Right atrium auricular region (tissue), 2 donors: ENCODE measurements around the gene FAM53B. TPM values are rescaled to one million over a fixed set of nuclear protein-coding genes. Genes with fewer than 3 reads are reported as not detected.

Experiments used
- DNase-seq: peaks from one replicate; pipeline ENCODE4 v3.0.0-alpha.2; 2019; ENCODE audit warnings: low spot score
- H3K27ac ChIP-seq, 2 donors: fragments of 200-600 bp; sonication (generic); 1 replicate in 1 of 2; 2 replicates in 1 of 2; pipeline ENCODE4 v1.5.1; 2016 to 2019
- H3K27me3 ChIP-seq, 2 donors: fragments of 200-600 bp; sonication (generic); one replicate each; pipeline versions ENCODE4 v1.5.1 to v1.6.0; 2017 to 2019
- H3K36me3 ChIP-seq: fragments of 200-600 bp; sonication (generic); one replicate; pipeline ENCODE4 v1.5.1; 2016
- H3K4me1 ChIP-seq, 2 donors: fragments of 200-600 bp; sonication (generic); one replicate each; pipeline versions ENCODE4 v1.5.1 to v1.6.0; 2017 to 2019
- H3K4me3 ChIP-seq, 2 donors: fragments of 200-600 bp; sonication (generic); 1 replicate in 1 of 2; 2 replicates in 1 of 2; pipeline ENCODE4 v1.5.1; 2017 to 2019; ENCODE audit warnings: mild to moderate bottlenecking in 1 of 2, moderate library complexity in 1 of 2
- H3K9me3 ChIP-seq, 2 donors: fragments of 200-600 bp; sonication (generic); one replicate each; pipeline ENCODE4 v1.5.1; 2019
- total RNA-seq, 2 donors: library from RNA; depleted of rRNA; stranded (reverse); fragments of >200 nt; gene quantifications; one replicate each; pipeline ENCODE4 v1.1.0, GENCODE V29; 2016
- TF ChIP-seq, protein P1 (sequence below), 2 donors: fragments of 200-600 bp; sonication (generic); IDR thresholded peaks; one replicate each; pipeline ENCODE4 v1.5.1; 2019; ENCODE audit warnings: antibody characterized with exemption in 2 of 2

The FAM53B gene
- total RNA-seq, 2 donors from 2014 or later: 30.3 to 31.1 TPM

DNA sequence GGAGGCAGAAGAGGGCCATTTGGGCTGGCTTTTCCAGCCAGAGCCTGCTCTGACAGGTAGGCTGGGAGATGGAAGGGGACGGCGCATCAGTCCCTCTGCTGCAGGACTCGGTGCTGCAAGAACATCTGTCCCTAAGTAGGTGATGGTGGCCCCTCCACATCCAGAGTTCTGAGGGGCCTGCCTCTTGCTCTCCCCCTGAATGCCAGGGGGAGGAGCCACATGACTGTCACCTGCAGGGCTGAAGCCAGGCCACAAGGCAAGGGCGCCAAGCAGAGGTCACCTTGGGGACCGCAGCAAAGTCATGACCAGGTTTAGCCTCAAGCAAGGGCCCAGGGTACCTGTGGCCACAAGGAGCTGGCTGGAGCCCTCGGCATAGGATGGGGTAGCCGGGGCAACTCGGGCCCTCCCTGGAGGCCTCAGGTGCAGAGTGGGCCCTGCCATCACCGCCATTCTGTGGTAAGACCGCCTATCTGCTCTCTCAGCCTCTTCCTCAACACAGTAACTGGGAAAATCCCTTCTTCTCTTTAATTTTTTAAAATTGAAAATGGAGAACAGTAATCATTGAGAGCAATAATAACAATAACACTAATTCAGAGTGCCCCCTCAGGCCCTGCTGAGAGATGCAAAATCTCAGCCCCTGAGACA is 99.3 kb downstream of the FAM53B start:
- Histone ChIP-seq H3K27me3 (no peaks in the 10 kb centered on the region), H3K4me3 (no peak overlapping the region), H3K36me3 (no peaks in the 10 kb centered on the region), H3K4me1 (peaks cover 2 to 100% of the 10 kb centered on the region in 2 donors), H3K27ac (no peak overlapping the region), H3K9me3 (no peaks in the 10 kb centered on the region)
- no peak for DNase-seq
- TF ChIP-seq, protein P1, sequence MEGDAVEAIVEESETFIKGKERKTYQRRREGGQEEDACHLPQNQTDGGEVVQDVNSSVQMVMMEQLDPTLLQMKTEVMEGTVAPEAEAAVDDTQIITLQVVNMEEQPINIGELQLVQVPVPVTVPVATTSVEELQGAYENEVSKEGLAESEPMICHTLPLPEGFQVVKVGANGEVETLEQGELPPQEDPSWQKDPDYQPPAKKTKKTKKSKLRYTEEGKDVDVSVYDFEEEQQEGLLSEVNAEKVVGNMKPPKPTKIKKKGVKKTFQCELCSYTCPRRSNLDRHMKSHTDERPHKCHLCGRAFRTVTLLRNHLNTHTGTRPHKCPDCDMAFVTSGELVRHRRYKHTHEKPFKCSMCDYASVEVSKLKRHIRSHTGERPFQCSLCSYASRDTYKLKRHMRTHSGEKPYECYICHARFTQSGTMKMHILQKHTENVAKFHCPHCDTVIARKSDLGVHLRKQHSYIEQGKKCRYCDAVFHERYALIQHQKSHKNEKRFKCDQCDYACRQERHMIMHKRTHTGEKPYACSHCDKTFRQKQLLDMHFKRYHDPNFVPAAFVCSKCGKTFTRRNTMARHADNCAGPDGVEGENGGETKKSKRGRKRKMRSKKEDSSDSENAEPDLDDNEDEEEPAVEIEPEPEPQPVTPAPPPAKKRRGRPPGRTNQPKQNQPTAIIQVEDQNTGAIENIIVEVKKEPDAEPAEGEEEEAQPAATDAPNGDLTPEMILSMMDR (IDR thresholded peaks at IDR 0.05): no peak

DNA sequence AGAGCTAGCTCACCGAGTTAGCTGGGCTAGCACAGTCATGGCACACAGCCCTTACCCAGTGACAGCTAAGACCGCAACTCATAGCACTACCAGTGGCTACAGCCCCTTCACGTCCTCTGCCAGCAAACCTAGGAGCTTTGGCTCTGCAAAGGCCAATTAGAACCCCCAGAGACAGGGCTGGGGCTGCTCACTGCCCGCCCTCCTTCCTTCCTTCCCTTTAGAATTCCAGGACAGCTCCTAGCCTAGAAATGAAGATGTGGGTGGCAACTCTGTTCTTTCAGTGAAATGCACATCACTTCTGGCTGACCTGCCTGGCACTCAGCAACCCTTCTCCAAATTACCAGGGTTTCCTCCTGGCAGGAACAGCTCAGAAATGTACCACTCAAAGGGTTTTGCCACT is 99.9 kb downstream of the FAM53B start:
- H3K27ac ChIP-seq: no peak overlapping the region
- DNase-seq: no peak
- no peaks in the 10 kb centered on the region for H3K36me3 ChIP-seq
- H3K4me3 ChIP-seq: no peak overlapping the region
- H3K27me3 ChIP-seq: no peaks in the 10 kb centered on the region
- TF ChIP-seq, protein P1 (IDR thresholded peaks at IDR 0.05): no peak
- peaks cover 2 to 100% of the 10 kb centered on the region in 2 donors for H3K4me1 ChIP-seq
- no peaks in the 10 kb centered on the region for H3K9me3 ChIP-seq

DNA sequence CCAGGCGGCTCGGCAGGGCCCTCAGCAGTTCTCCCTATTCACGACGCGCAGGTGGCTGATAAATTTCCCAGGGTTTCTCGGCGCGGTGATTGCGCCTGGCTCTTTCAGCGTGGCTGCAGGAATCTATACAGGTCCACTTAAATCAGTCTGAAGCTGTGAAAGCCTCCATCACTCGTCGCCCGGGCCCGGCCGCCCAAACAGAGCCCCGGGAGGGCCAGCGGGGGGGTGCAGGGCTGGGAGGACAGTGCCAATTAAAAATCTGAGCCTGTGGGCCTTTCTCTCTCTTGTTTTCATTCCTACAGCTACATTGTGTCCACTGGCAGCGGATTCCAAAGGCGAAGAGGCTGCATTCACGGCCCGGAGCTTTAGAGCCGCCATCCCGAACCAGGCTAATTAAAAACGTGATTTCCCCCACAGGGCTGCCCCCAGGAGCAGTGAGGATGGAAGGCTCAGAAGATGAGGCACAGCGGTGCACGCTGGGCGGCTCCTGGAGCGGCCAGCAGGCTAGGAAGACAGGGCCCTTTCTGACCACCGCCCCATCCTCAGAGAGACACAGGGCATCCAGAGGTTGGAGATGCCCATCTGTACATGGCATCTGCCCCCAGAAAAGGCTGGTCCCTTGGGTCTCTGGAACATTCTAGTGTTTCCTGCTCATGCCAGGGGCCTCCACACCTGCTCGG is 100.7 kb downstream of the FAM53B start:
- peaks cover 2 to 100% of the 10 kb centered on the region in 2 donors for H3K4me1 ChIP-seq
- H3K9me3 ChIP-seq: no peaks in the 10 kb centered on the region
- peak overlapping the region in 1 of 2 donors; percentile 17 for H3K27ac ChIP-seq
- H3K36me3 ChIP-seq: no peaks in the 10 kb centered on the region
- no peak for DNase-seq
- TF ChIP-seq, protein P1 (IDR thresholded peaks at IDR 0.05): no peak
- no peak overlapping the region for H3K4me3 ChIP-seq
- no peaks in the 10 kb centered on the region for H3K27me3 ChIP-seq

DNA sequence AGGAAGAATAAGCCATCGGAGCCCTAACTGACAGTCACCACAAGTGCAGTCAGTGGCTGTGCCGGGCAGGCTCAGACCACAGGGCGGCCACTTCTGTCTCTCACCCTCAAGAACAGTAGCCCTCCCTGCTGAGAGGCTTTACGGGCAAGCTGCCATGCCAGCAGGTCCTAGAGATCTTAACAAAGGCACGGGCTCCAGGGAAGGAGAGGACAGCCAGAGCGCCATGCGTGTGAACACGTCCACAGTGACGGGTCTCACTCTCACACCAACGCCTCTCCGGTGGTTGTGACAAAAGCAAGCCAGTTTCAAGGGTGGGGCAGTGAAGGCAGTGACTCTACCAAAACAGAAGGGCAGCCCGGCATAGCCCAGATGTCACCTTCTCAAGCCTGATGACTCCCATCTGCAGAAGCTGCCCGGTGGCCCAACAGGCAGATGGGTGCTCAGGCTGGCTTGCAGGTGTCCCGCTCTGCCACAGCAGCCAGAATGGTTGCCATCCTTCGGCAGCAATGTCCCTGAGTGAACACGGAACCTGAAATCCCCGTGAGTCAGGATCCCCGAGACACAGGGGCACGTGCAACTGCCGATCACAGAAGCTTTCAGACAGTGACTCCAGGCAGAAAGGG is 102.0 kb downstream of the FAM53B start:
- H3K4me1 ChIP-seq: peaks cover 2 to 94% of the 10 kb centered on the region in 2 donors
- no peaks in the 10 kb centered on the region for H3K36me3 ChIP-seq
- TF ChIP-seq, protein P1 (IDR thresholded peaks at IDR 0.05): no peak
- no peaks in the 10 kb centered on the region for H3K27me3 ChIP-seq
- H3K4me3 ChIP-seq: no peak overlapping the region
- H3K9me3 ChIP-seq: no peaks in the 10 kb centered on the region
- peak overlapping the region; percentile 78 to 80 for H3K27ac ChIP-seq
- DNase-seq: peak; percentile 66

DNA sequence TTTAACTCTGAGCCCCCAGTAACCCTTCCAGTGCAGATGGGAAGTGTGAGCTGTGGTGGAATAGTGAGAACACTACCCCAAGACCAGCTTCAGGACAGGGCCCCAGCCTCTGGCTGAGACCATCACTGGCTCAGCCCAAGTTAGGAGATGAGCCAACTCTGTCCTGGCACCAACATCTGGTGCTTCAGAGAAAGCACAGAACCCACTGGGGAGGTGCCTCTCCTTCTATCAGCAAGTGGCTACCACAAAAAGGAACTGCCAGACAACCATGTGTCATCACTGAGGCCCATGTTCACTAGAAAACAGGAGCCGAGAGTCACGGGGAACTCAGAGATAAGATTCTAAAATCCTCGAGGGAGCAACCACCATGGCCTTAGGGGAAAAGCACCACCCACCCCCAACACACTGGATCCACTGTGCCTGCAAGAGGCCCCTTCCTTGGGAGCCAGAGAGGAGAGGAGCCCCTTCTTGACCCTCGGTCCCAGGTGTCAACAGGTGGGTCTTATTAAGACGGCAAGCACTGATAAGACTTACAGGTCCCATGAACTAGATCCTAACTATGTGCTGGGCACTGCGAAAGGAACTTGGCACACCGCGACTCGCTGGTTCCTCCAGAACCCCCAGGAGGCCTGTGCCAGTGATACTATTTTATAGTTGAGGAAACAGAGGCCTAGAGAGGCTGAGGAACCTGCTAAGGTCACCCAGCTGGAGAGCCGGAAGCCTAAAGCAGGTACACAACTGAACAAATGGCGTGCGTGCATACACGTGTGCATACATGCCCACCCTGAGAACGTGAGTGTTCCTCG is 102.7 kb downstream of the FAM53B start:
- Histone ChIP-seq H3K4me3 (no peak overlapping the region), H3K27me3 (no peaks in the 10 kb centered on the region), H3K36me3 (no peaks in the 10 kb centered on the region), H3K27ac (peak overlapping the region; percentile 78 to 80), H3K9me3 (no peaks in the 10 kb centered on the region), H3K4me1 (peaks cover 2 to 94% of the 10 kb centered on the region in 2 donors)
- TF ChIP-seq, protein P1 (IDR thresholded peaks at IDR 0.05): no peak
- peak; percentile 73 for DNase-seq
